Measurements from ENCODE around the gene PLXNC1.

GRCh38 chr12:94208622-94208966 is 60.2 kb downstream of the PLXNC1 start:
- no peak for TF ChIP-seq CTCF (conservative IDR thresholded peaks at IDR 0.05; ENCODE audit: low read depth, low read length)
- no peak for TF ChIP-seq EZH2 (IDR thresholded peaks at IDR 0.05; ENCODE audit: borderline replicate concordance, low read depth, low read length, poor library complexity, severe bottlenecking)
